Femur (tissue), 1 donor: ENCODE results near the gene CBX5.
"Not testable (repeated sequence)": the region's sequence is repeated elsewhere in the genome, so short reads cannot be mapped to it uniquely, and the experiment has no call there.

Source experiments
- DNase-seq: peaks from one replicate; pipeline ENCODE4 v3.0.0-alpha.2; 2017

Gene CBX5

GRCh38 chr12:54294152-54294952, 14.4 kb upstream of the CBX5 start:
- DNase-seq: peak; percentile 43

GRCh38 chr12:54292931-54293241, 13.0 kb upstream of the CBX5 start:
- no peak for DNase-seq

GRCh38 chr12:54292083-54292930, 12.4 kb upstream of the CBX5 start:
- no peak for DNase-seq

GRCh38 chr12:54287261-54288157, 7.6 kb upstream of the CBX5 start:
- DNase-seq: no peak

- DNase-seq: no peak
Measured at GRCh38 chr12:54286042-54287030, 6.4 kb upstream of the CBX5 start.

- no peak for DNase-seq
Measured at GRCh38 chr12:54285150-54286041, 5.5 kb upstream of the CBX5 start.

- not testable (repeated sequence) for DNase-seq
Measured at GRCh38 chr12:54284070-54284780, 4.3 kb upstream of the CBX5 start.

GRCh38 chr12:54282949-54283593, 3.1 kb upstream of the CBX5 start:
- DNase-seq: no peak

GRCh38 chr12:54281694-54282093, 1.8 kb upstream of the CBX5 start:
- not testable (repeated sequence) for DNase-seq

- not testable (repeated sequence) for DNase-seq
Measured at GRCh38 chr12:54281261-54281638, 1.3 kb upstream of the CBX5 start.

GRCh38 chr12:54280468-54281260, 742 bp upstream of the CBX5 start, which contains the start of gene HNRNPA1:
Gene HNRNPA1 (plus strand): TSS chr12:54280726. CDS start chr12:54280808, 82 bp downstream.
- DNase-seq: peak; percentile 98

- no peak for DNase-seq
Measured at GRCh38 chr12:54279227-54279631, 693 bp downstream of the CBX5 start.

- DNase-seq: no peak
Measured at GRCh38 chr12:54277823-54278276, 2.1 kb downstream of the CBX5 start.

GRCh38 chr12:54276368-54276767, 3.6 kb downstream of the CBX5 start:
- DNase-seq: no peak

- no peak for DNase-seq
Measured at GRCh38 chr12:54273981-54274380, 5.9 kb downstream of the CBX5 start.

GRCh38 chr12:54272214-54272613, 7.7 kb downstream of the CBX5 start:
- no peak for DNase-seq

GRCh38 chr12:54270345-54270744, 9.6 kb downstream of the CBX5 start:
- DNase-seq: no peak

GRCh38 chr12:54266852-54267251, 13.1 kb downstream of the CBX5 start:
- no peak for DNase-seq
